Central memory CD8-positive, alpha-beta T cell (primary cell): Measurements from ENCODE around the gene MAP7D1.

Source experiments
- ATAC-seq: fragments of 150-1000 bp; cut with Tn5 transposase; replicated peaks from 2 replicates; pipeline ENCODE4 v1.10.0; 2022; ENCODE audit warnings: mild to moderate bottlenecking, moderate FRiP score, moderate number of reproducible peaks; ENCODE audit not compliant: poor library complexity, severe bottlenecking; ENCODE audit errors: extremely low read depth
- DNase-seq, 2 donors: peaks; one replicate each; pipeline ENCODE4 v3.0.0; 2021; ENCODE audit warnings: low spot score in 2 of 2
- H3K27ac Mint-ChIP-seq: one replicate; pipeline ENCODE4 v1.8.0; 2022; ENCODE audit warnings: low read depth, mild to moderate bottlenecking, moderate library complexity, mixed read lengths
- H3K27me3 Mint-ChIP-seq: one replicate; pipeline ENCODE4 v1.8.0; 2022; ENCODE audit warnings: mixed read lengths
- H3K36me3 Mint-ChIP-seq: one replicate; pipeline ENCODE4 v1.8.0; 2022; ENCODE audit warnings: mild to moderate bottlenecking, moderate library complexity, mixed read lengths; ENCODE audit not compliant: insufficient read depth
- H3K4me1 Mint-ChIP-seq: one replicate; pipeline ENCODE4 v1.8.0; 2022; ENCODE audit warnings: mixed read lengths
- H3K4me3 Mint-ChIP-seq: one replicate; pipeline ENCODE4 v1.8.0; 2022; ENCODE audit warnings: mild to moderate bottlenecking, moderate library complexity, mixed read lengths
- H3K9me3 Mint-ChIP-seq: one replicate; pipeline ENCODE4 v1.8.0; 2022; ENCODE audit warnings: mixed read lengths

Gene MAP7D1

DNA sequence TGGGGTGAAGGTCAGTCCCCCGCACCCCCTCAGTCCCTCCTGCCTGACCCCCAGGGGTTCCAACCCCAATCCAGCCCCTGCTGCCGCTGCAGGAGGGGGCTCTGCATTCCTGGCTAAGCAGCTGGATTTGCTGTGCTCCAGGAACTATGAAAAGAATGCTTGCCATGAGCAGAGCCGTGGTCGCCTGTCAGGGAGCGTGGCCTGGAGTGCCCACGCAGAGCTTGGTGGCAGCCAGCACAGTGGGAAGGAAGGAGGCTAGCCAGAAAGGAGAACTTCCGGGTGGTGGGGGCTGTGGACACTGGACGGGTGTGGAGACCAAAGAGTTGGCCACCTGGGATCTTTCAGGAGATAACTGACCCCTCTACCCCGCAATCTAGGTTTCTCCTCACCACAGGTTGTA is 36.5 kb upstream of the MAP7D1 start:
- Mint-ChIP-seq H3K36me3 (peaks cover 2% of the 10 kb centered on the region), H3K4me1 (peaks cover 8% of the 10 kb centered on the region), H3K9me3 (no peaks in the 10 kb centered on the region), H3K27ac (no peak overlapping the region), H3K4me3 (no peak overlapping the region), H3K27me3 (peaks cover 38% of the 10 kb centered on the region)
- no peak for ATAC-seq
- DNase-seq: no peak

DNA sequence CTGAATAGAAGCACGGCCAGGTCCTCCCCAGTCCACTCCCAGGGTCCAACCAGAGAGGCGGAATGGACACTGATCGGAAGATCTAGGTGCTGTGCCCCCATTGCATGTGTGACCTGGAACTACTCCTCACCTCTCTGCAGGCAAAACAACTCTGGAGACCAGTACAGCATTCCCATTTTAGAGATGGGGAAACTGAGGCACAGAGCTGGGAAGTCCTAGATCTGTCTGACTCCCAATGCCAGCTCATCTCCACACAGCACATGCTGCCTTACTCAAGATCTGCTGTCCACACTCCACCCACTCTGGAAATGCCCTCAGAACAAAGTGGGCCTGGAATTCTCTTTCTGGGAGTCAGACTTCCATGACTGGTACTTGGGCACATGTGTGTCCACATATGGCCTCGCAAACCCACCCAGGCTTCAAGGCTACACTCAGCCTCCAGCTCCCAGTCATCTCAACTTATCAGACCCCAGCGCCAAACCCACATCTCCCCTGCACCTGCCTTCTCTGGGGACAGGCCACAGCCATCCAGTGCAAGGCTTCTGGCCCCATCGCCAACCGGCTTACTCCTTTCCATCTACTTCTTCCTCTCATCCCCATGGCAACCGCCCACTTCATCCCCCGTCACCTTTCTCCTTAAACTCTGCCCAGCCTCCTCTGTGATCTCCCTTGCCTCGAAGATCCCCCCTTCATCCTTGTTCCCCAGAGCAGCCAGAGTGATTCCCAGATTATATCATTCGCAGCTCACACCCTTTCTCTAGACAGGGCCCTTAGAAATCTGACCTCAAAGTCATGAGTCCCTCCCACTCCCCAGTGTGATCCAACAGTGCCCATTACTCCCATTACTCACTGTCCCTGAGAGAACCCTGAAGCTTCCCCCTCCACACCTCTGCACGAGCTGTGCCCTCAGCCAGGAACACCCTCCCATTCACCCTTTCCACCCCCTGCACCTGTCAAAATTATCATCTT is 33.6 kb upstream of the MAP7D1 start:
- Mint-ChIP-seq H3K27ac (no peak overlapping the region), H3K4me1 (peaks cover 27% of the 10 kb centered on the region), H3K36me3 (peaks cover 6% of the 10 kb centered on the region), H3K9me3 (no peaks in the 10 kb centered on the region), H3K4me3 (no peak overlapping the region), H3K27me3 (peaks cover 54% of the 10 kb centered on the region)
- no peak for DNase-seq
- no peak for ATAC-seq

DNA sequence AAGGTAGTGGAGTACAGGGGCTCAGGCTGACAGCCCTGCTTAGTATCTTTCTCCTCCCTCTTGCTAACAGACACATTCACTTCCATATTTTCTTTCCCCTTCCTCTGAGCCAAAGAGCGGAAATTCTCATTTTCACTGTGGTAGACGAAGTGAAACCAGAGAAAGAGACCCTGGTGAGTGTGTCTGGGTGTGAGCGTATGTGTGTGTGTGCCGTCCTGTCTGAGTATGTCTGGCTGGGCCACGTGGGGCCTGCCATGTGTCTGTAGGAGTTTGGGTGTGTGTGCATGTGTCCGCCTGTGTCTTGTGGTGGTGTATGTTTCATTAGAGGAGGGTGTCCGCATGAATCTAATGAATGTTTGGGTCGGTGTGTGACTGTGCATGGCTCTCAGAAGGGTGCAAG is 32.6 kb upstream of the MAP7D1 start:
- Mint-ChIP-seq H3K9me3 (no peaks in the 10 kb centered on the region), H3K27ac (no peak overlapping the region), H3K4me3 (no peak overlapping the region), H3K36me3 (peaks cover 8% of the 10 kb centered on the region), H3K27me3 (peaks cover 54% of the 10 kb centered on the region), H3K4me1 (peaks cover 27% of the 10 kb centered on the region)
- ATAC-seq (peak; percentile 52), DNase-seq (no peak)

DNA sequence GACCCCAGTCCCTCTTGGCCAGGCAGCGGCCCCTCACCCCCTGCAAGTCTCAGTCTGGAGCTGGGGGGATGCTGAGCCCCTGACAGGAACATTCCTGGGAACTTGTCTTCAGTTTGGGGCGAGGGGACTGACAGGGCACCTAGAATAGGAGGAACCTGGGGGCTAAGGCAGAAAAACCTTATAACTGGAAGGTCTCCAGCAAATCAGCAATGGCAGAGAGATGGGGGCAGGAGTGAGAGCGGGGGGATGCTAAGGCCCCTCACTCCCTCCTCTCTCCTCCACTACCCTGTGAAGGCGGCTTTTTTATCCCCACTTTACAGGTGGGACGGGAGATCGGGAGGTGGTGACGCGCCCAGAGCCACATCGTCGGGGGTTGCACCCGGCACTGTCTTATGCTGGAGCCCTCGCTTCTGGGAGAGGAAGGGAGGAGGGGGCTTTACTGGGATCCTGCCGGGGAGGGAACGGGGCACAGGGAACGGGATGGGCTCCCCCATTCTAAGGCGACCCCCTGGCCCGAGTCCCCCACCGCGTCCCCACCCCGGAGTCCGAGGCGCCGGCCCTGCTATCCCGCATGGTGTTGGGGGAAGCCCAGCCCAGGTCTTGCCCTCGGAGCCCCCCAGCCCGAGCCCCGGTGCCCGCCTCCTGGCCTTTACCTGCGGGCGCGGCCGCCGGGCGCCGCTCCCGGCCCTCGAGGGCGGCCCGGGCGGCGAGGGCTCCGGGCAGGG is 31.4 kb upstream of the MAP7D1 start:
- H3K27me3 Mint-ChIP-seq: peaks cover 54% of the 10 kb centered on the region
- peaks cover 8% of the 10 kb centered on the region for H3K36me3 Mint-ChIP-seq
- DNase-seq: no peak
- peak overlapping the region; percentile 26 for H3K27ac Mint-ChIP-seq
- H3K9me3 Mint-ChIP-seq: no peaks in the 10 kb centered on the region
- H3K4me1 Mint-ChIP-seq: peaks cover 27% of the 10 kb centered on the region
- H3K4me3 Mint-ChIP-seq: peak overlapping the region; percentile 59
- ATAC-seq: no peak

DNA sequence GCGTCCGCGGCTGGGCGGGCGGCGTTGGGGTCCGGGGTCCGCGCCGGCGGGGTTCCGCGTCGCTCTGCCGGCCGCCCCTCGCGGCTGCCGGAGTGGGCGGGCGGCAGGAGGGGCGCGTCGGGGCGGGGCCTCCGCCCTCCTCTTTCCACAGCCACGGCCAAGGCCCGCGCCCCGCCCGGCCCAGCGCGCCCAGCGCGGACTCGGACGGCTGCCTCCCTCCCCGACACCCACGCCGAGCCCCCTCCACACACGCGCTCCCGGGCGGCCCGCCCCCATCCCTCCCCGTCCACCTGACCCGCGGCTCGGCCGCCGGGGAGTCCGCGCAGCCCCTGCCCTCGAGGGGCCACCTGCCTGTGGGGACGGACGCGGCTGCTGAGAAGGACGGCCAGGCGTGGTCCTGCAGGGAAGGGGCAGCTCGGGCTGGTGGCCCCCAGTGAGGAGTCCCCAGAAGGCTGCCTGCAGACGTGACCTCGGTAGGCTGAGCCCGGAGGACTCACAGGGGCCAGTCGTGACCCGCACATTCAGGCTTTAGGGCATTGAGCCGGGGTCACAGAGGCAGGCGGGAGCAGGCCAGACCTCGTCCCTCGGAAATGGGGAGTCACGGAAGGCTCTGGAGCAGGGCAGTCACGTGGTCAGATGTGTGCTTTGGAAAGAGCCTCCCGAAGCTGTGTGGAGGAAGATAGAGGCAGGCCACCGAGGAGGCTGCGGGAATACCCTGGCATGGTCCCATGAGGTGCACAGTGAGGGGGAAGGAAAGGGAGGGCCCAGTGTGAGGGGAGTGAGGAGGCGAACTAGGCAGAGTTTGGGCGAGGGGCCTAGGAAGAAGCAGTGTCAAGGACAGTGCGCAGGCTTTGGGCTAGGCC is 30.6 kb upstream of the MAP7D1 start, which contains the start of gene COL8A2:
TSS of gene COL8A2 (minus strand) at position 94 of the 863 bp plus-strand sequence. CDS start 24,980 bp downstream, outside the sequence.
- peaks cover 8% of the 10 kb centered on the region for H3K36me3 Mint-ChIP-seq
- H3K27ac Mint-ChIP-seq: peak within 1 kb of the TSS; percentile 26
- peaks cover 49% of the 10 kb centered on the region for H3K27me3 Mint-ChIP-seq
- ATAC-seq (no peak), DNase-seq (no peak)
- H3K4me3 Mint-ChIP-seq: peak within 1 kb of the TSS; percentile 59
- peaks cover 27% of the 10 kb centered on the region for H3K4me1 Mint-ChIP-seq
- no peaks in the 10 kb centered on the region for H3K9me3 Mint-ChIP-seq

DNA sequence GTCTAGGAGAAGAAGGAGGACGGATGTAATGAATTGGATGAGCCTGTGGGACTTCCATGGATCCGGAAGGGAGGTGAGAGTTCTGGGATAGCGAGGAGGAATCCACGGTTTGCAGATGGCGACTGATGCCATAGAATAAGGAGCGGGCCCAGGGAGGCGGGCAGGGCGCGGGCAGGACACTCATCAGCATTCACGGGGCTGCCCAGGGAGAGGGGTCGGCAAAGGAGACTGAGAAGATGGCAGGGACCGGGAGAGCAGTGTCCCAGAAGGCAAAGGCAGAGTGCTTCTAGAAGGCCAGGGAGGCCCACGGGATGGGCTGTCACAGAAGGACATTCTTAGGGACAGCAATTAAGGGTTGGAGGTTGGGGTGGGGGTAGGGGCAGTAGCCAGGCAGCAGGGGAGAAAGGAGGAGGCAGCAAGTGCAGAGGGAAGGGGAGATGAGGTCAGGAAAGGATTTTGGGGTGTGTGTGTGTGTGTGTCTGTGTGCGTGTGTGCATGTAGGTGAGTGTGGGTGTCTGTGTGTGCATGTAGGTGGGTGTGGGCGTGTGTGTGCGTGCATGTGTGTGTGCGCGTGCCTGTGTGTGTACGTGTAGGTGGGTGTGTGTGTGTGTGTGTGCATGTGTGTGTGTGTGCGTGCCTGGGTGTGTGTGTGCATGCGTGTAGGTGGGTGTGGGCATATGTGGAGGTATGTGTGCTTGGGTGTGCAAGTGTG is 29.8 kb upstream of the MAP7D1 start:
- Mint-ChIP-seq H3K27me3 (peaks cover 47% of the 10 kb centered on the region), H3K9me3 (no peaks in the 10 kb centered on the region), H3K36me3 (peaks cover 8% of the 10 kb centered on the region), H3K27ac (no peak overlapping the region), H3K4me1 (peaks cover 27% of the 10 kb centered on the region), H3K4me3 (no peak overlapping the region)
- ATAC-seq: no peak
- DNase-seq: no peak

DNA sequence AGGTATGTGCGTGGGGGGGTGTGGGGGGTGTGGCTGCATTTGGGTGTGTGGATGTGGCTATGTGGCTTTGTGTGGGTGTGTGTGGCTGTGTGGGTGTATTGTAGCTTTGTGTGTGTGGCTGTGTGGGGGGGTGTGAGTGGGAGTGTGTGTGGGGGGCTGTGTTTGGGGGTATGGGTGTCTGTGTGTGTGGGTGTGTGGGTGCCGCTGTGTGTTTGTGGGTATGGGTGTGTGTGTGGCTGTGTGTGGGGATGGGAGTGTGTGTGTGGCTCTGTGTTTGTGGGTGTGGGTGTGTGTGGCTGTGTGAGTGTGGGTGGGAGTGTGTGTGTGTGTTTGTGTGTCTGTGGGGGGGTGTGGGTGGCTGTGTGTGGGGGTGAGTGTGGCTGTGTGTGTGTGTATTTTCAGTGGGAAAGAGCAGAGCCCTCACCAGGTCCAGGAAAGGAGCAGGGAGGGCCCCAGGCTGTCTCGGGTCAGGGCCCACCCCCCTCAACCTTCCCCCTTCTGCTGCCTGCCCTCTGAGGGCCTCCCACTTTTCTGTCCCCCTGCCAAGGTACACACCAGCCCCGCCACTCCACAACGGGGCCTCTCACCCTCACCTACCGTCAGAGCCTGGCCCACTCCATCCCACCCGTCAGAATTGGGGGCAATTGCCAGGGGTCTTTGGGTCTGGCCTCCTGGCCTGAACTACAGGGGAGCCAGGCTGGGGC is 29.0 kb upstream of the MAP7D1 start:
- Mint-ChIP-seq H3K27ac (no peak overlapping the region), H3K4me3 (no peak overlapping the region)
- no peak for ATAC-seq

DNA sequence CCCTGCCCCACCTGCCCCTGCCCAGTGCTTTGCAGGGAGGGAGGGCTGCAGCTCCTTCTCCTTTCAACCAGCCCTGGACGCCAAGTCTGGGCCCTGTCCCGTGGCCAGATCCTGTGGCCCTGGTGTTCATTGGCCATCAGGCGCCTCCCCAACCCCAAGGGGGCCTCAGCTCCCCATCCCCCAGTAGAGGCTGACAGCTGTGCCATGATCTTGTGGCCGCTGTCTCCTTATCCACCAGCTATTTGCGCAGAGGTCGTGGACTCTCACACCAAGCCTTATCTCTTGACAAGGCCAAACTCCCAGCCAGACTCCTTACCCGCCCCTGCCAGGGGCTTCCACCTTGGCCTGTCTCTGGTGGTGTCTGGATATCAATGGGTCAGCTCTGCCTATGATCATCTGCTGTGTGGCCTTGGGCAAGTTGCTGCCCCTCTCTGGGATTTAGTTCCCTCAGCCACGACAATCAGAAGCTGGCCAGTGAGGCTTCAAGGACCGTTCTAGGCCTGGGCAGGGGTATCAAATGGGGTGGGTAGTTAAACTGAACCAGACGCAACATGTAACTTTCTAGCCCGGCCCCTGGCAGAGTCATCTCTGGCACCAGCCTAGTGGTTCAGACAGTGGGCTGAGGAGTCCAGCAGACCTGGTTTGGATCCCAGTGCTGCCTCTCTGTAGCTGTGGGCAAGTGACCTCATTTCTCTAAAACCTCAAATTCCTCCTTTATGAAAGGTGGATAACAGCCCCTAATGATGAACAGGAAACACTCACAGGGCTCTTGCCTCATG is 27.6 kb upstream of the MAP7D1 start:
- DNase-seq (no peak), ATAC-seq (no peak)
- Mint-ChIP-seq H3K36me3 (peaks cover 8% of the 10 kb centered on the region), H3K9me3 (no peaks in the 10 kb centered on the region), H3K4me1 (peaks cover 25% of the 10 kb centered on the region), H3K27ac (no peak overlapping the region), H3K27me3 (peaks cover 27% of the 10 kb centered on the region), H3K4me3 (no peak overlapping the region)

More for the DNA sequence above, 29.0 kb upstream of the MAP7D1 start:
- Mint-ChIP-seq H3K27me3 (peaks cover 41% of the 10 kb centered on the region), H3K4me1 (peaks cover 27% of the 10 kb centered on the region), H3K9me3 (no peaks in the 10 kb centered on the region), H3K36me3 (peaks cover 8% of the 10 kb centered on the region)
- DNase-seq: no peak

DNA sequence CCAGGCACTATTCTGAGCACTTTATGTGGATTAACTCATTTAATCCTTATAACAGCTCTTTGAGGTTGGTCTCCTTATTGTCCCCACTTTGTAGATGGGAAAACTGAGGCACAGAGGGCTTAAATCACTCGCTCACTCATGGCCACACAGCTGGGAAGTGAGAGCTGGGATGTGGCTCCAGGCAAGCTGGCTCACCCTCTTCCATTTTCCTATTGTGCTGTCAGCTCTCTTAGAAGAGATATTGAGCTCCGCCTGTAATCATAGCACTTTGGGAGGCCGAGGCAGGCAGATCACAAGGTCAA is 27.1 kb upstream of the MAP7D1 start:
- Mint-ChIP-seq H3K36me3 (peaks cover 8% of the 10 kb centered on the region), H3K27ac (no peak overlapping the region), H3K4me1 (peaks cover 21% of the 10 kb centered on the region), H3K4me3 (no peak overlapping the region), H3K27me3 (peaks cover 22% of the 10 kb centered on the region), H3K9me3 (no peaks in the 10 kb centered on the region)
- no peak for DNase-seq
- no peak for ATAC-seq

DNA sequence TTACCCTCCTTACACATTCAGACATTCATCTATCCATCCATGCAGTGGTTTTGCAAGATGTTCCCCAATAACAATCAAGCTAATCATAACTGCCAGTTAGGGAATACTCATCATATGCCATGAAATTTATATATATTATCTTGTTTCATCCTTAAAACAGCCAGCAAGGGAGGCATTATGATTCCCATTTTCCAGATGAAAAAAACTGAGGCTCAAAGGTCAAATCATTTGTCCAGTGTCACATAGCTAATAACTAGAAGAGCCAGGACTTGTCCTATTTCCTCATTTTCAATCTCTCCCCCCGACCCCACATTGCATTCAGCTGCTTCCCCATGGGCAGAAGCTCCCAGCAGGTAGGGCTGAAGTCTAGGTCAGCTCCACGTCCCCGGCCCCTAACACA is 23.9 kb upstream of the MAP7D1 start:
- Mint-ChIP-seq H3K9me3 (no peaks in the 10 kb centered on the region), H3K27ac (no peak overlapping the region), H3K4me1 (peaks cover 1% of the 10 kb centered on the region), H3K36me3 (peaks cover 11% of the 10 kb centered on the region), H3K27me3 (no peaks in the 10 kb centered on the region), H3K4me3 (no peak overlapping the region)
- ATAC-seq: no peak
- DNase-seq: no peak

DNA sequence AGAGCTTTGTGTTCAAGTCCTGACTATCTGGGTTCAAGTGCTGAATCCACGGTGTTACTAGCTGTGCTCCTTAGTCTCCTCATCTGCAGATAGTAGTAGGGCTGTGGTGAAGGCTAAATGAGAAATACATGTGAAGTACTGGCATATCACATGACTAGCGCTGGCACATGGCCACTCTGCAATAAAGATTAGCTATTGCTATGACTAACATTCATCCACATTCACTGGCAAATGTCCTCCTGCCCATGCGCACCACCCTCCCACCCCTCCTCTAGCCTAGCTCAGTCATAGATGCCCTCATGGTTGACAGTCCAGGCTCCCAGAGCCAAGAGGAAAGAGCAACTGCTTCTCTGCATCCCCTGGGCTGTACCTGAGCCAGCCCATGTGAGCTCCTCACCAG is 22.5 kb upstream of the MAP7D1 start:
- DNase-seq: no peak
- Mint-ChIP-seq H3K36me3 (peaks cover 20% of the 10 kb centered on the region), H3K4me1 (no peaks in the 10 kb centered on the region), H3K9me3 (no peaks in the 10 kb centered on the region), H3K4me3 (no peak overlapping the region), H3K27ac (no peak overlapping the region), H3K27me3 (no peaks in the 10 kb centered on the region)
- ATAC-seq: no peak
